SK-MEL-5 (cell line): ENCODE results near the gene SRRT. TPM values are rescaled to one million over a fixed set of nuclear protein-coding genes. Genes with fewer than 3 reads are reported as not detected.

Experiments
- DNase-seq: peaks from one replicate; pipeline ENCODE4 v3.0.0-alpha.2; 2016; ENCODE audit warnings: low read depth, low spot score
- in situ Hi-C: cut with HindIII; loops from 2 replicates; pipeline ENCODE4 v1.10.0; 2016; ENCODE audit warnings: low sequenced_read_pairs, high pct_unique_total_duplicates, low pct_unique_long_range_greater_than_20kb
- polyA plus RNA-seq, 2 experiments: library from polyadenylated mRNA; depleted of rRNA; stranded (reverse); fragments of >200 nt; gene quantifications; 2 replicates each; pipeline ENCODE4 v1.2.3, GENCODE V29; 2015
- total RNA-seq: library from RNA; depleted of rRNA; stranded (reverse); fragments of >200 nt; shearing (Covaris generic); gene quantifications from 2 replicates; pipeline ENCODE4 v1.2.3, GENCODE V29; 2014; rRNA removed

The SRRT gene, protein sequence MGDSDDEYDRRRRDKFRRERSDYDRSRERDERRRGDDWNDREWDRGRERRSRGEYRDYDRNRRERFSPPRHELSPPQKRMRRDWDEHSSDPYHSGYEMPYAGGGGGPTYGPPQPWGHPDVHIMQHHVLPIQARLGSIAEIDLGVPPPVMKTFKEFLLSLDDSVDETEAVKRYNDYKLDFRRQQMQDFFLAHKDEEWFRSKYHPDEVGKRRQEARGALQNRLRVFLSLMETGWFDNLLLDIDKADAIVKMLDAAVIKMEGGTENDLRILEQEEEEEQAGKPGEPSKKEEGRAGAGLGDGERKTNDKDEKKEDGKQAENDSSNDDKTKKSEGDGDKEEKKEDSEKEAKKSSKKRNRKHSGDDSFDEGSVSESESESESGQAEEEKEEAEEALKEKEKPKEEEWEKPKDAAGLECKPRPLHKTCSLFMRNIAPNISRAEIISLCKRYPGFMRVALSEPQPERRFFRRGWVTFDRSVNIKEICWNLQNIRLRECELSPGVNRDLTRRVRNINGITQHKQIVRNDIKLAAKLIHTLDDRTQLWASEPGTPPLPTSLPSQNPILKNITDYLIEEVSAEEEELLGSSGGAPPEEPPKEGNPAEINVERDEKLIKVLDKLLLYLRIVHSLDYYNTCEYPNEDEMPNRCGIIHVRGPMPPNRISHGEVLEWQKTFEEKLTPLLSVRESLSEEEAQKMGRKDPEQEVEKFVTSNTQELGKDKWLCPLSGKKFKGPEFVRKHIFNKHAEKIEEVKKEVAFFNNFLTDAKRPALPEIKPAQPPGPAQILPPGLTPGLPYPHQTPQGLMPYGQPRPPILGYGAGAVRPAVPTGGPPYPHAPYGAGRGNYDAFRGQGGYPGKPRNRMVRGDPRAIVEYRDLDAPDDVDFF
- total RNA-seq, result 42.2 and 49.8 TPM in 2 replicates
- polyA plus RNA-seq (2015; cell fraction: cytosol; rRNA removed), result 107 and 113 TPM in 2 replicates
- polyA plus RNA-seq (2015; cell fraction: nucleus; rRNA removed), result 655 and 710 TPM in 2 replicates

DNA sequence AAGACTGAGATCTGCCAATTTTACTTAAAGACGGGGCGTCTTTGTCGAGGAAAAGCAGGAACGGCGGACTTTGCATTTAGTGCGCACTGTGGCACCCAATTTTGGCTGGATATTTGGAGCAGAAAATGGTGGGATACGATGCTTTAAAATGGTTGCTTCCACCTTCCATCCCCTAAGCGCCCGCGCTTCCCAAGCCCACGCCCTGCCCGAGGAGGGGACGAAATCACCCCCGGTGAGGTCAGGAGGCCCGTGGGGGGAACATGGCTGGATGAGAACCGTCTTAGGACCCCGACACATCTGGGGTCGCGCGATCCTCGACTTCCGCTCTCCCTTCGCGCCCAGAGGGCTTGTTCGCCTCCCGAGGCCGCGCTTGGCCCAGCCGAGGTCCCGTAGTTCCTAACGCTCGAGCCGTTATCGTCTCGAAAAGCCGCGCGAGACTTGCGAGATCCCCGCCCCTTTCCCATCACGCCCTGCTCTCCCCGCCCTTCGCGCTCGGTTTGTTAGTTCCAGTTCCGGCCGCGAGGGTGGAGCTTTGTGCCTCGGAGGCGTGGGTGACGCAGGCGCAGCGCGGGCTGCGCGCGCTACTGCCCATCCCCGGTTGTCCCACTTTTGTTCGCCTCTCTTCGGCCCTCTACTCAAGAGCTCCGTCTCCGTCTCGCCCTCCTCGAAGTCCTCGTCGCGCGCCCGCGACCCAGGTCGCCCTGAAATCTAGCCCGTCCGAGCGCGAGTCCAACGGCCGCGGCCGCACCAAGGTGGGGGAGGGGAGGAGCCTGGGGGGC is at the start of gene SRRT:
SRRT (plus strand) TSS at position 527 of the 779 bp plus-strand sequence. CDS start 488 bp downstream, outside the sequence.
- peak; percentile 99 for DNase-seq
- in situ Hi-C loops, result no loop called here

DNA sequence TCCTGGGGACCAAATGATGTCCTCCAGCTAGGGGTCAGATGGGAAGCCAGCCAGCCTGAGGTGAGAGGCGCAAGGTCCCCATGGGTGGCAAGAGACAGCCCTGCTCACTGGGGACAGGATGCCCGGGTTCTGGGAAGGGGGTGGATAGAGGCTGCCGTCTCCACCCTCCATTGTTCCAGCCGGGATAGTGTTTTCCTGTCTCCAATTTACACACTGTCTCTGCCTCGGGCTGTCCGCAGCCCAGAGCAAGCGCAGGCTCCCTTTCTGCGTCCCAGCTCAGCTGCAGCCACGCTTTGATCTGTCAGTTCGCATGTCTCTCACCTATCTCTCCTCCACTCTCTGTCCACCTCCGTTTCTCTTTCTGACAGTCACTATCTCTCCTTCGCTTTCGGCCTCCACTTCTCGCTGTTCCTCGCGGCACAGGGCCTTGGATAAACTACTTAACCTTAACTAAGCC is 49.7 kb upstream of the SRRT start:
- in situ Hi-C loops, result no loop called here
- no peak for DNase-seq

DNA sequence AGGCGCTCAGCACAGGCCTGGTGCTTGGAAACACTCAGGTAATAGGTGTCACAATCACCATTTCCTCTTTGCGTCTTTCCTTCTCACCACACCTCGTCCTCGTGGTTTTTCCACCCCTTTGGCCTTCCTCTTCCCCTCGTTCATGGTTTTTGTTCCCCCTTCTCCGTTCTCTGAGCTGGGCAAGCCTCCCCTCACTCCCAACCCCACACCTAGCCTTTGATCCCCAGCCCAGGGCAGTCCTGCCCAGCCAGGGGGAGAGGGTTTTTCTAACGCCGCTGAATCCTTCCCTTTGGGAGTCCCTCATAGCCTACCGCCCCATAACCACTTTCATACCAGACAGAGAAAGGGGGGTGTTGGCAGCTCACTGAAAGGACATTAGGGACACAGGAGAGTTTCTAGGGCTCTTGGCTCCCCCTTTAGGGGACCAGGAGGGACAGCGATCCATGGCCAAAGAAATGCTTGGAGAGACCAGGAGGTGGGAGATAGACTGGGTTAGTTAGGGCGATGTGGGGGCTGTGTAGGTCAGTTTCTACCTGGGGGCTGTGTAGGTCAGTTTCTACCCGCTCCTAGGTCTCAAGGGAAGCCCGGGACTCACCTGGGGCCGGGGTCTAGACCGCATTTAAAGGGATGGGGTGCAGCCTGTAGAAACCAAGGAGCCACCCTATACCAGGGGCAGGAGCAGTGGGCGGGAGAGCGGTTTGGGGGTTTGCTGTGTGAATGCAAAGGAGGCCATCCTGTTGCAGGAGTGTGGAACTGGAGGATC is 49.0 kb upstream of the SRRT start:
- DNase-seq, result peak; percentile 40
- in situ Hi-C loops, result no loop called here

DNA sequence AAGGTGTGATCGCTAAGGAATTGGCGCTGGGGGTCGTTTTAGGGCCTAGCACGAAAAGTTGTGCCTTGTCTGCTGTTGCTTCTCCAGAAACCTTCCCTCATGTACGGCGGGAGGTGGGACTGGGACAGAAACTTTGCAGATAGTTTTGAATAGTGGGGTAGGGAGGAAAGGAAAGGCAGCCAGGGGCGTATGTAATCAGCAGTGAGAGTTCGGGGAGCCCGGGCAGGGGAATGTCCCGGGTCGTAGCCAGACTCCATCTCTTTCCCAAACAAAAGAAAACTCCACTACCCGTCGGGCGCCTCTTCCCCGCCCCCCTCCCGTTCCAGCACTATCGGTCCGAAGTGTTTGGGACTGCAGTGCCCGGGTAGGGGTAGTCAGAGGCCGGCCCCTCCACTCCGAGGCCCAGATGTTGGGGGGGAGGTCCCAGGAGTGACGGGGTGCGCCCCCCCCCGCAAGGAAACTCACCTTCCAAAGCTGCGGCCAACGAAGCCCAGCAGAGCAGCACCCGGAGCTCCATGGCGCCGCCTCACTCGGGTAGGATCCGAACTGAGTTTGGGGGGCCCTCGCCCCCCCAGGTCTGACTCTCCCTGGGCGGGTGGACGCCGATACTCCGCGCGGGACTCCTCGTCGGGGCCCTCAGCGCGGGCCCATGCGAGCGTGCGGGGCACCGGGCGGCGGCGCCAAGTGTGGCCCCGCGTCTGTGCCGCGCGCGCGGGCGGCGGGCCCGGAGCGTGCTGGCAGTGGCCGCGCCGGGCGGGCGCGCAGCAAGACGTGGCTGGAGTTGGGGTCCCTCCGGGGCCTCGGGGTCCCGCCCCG is 48.2 kb upstream of the SRRT start:
- in situ Hi-C loops, result no loop called here
- DNase-seq, result no peak

DNA sequence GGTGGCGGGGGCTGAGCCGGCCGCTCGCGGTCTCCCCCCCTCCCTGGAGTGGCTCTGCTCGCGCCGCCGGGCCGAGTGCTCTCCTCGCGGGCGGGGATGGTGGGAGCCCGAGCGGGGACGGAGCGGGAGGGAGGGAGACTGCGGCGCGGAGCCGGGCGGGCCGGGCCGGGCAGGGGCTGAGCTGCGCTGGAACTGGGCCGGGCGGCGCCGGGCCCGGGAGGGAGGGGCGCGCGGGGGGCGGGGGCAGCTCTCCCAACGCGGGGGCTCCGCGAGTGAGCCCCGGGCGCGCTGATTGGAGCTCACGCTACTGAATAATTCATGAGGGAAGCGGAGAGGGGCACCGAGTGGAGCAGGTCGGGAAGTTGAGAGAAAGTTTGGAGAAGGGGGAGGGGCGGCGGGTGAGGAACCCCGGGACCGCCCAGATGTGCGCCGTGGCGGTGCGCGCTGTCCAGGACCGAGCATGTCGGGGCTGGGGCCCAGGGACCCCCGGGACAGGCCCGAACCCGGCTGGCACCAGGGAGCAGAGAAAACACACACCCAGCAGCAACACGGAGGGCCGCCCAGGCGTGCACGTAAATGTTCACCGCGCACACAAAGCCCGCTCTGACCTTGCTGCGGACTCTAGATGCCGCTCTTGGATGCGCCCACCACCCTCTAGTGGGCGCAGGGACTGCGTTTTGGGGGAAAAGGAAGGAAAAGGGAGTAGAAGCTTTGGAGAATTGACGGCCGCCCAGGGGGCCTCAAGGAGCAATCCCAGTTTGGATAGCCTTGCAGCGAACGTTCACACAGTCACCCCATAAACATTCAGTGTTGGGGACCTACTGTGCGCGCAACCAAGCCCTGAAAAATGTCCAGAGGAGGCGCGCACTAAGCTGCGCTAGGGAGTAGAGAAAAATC is 47.3 kb upstream of the SRRT start, which contains the start of gene EPHB4:
EPHB4 (minus strand) TSS at position 194 of the 897 bp plus-strand sequence. CDS start 493 bp downstream, outside the sequence.
- in situ Hi-C loops, result no loop called here

DNA sequence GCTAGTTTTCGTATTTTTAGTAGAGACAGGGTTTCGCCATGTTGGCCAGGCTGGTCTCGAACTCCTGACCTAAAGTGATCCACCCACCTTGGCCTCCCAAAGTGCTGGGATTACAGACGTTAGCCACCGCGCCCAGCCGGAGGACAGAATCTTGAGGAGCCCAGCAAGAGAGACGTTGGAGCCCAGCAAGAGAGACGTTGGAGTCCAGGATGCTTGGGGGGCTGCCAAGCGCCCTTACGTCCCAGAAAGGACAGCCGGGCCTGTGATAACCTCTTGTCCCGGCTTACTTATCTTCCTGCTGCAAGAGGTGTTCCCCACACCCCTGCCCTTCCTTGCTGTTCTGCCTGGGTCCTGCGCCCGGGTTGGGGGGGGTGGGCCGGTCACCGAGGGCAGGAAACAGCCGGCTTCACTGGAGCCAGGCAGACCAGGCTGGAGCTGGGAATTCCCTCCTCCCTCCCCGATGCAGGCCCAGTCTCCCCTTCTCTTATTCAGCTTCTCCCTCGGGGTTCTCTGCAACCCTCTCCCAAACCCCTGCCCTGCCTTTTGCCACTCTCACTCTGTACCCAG is 45.7 kb upstream of the SRRT start:
- no peak for DNase-seq
- in situ Hi-C loops, result no loop called here

More for the DNA sequence above, 47.3 kb upstream of the SRRT start, which contains the start of gene EPHB4:
- peak; percentile 96 for DNase-seq

DNA sequence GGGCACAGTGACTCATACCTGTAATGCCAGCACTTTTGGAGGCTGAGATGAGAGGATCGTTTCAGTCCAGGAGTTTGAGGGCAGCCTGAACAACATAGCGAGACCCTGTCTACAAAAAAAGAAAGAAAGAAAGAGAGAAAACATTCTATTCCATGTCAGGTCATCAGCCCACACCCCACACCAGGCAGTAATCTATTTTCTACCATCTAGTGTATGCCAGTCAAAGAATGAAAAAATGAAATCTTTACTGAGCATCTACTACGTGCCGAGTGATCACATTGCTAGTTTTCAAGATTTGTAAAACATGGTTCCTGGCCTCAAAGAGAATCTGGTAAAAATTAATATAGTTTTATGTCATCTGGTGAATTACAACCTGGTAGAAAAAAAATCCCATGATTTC is 44.5 kb upstream of the SRRT start:
- in situ Hi-C loops, result no loop called here

DNA sequence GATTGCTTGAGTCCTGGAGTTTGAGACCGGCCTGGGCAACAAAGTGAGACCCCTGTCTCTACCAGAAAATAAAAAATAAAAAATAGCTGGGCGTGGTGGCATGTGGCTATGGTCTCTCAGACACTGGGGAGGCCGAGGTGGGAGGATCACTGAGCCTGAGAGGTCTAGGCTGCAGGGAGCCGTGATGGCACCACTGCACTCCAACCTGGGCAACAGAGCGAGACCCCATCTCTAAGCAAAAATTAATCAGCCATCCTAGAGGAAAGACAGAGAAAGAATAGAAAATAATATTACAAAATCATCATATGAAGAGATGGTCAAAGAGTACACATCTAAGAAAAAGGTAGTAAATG is 42.6 kb upstream of the SRRT start:
- in situ Hi-C loops, result no loop called here
- DNase-seq, result no peak

More for the DNA sequence above, 44.5 kb upstream of the SRRT start:
- DNase-seq, result no peak

DNA sequence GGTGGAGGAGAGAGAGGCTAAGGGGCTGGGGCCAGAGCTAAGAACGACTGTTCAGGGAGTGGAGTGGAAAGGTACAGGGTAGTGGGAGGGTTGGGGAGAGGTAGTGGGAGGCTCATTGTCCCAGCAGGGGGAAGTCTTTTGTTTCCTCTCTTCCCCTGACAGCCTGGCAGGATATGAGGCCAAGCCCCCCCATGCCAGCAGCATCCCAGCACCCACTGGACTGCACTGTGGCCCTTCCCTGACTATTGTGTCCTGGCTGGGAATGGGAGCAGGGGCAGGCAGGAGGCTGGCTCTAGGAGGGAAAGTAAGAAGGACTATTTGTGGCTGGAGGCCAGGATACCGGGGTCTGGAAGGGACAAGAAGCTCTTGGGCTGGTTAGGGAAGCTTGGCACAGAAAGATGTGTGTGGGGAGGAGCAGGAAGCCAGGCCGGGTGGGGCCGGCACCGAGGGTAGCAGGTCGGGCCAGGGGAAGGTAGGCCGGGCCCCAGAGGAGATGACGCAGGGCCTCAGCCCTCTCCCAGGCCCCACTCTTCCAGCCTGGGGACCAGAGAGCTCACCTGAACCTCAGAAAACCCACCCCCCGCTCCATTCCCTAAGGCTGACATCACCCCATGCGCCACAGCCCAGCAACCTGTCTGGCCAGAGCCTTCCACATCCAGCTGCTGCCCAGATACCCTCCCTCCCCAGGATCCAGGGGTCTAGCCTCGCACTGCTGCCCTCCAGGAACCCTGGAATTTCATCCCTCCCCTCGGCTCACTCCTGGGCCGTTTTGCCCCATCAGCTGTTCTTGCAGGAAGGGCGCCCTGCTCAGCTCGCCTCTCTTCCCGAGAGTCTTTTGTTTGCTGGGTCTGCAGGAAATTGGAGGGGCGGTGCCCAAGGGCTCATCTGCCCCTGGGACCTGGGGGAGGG is 38.7 kb upstream of the SRRT start:
- in situ Hi-C loops, result no loop called here
- no peak for DNase-seq

DNA sequence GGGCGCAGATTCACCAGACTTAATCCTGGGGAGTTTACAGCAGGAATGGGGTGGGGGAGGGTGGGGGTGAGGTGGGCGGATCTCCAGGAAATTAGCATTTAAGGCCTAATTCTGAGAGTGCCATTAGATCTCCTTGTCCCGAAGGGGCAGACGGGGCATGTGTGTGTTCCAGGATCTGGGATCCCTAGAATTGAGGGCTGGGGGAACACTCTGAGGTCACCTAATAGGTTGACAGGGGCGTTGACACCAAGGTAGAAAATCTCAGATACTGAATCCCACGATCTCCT is 38.1 kb upstream of the SRRT start:
- in situ Hi-C loops, result no loop called here
- no peak for DNase-seq

DNA sequence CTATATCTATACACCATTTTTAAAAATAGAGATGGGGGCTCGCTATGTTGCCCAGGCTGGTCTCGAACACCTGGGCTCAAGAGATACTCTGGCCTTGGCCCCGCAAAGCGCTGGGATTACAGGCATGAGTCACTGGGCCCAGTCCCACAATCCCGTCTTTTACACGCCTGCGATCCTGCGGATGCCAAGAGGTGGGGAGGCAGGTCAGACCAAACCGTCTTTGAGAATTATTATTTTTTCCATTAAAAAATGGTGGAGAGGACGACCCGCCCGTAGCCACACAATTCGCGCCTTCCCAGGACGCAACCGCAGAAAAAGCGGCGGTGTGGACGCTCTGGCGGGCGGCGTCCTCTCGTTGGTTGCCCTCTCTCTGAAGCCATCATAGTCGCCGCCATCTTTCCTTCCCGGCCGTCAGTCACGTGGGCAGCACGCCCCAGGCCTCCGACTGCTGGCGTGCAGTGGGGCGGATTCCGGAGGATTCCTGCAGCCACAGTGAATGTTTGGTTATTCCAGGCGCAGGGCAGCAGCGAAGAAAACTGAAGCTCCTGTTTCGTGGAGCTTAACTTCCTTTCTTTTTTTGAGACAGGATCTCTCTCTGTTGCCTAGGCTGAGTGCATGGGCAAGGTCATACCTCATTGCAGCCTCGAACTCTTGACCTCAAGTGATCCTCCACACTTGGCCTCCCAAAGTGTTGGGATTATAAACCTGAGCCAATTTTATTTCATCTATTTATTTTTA is 37.6 kb upstream of the SRRT start:
- DNase-seq, result peak; percentile 96
- in situ Hi-C loops, result no loop called here

DNA sequence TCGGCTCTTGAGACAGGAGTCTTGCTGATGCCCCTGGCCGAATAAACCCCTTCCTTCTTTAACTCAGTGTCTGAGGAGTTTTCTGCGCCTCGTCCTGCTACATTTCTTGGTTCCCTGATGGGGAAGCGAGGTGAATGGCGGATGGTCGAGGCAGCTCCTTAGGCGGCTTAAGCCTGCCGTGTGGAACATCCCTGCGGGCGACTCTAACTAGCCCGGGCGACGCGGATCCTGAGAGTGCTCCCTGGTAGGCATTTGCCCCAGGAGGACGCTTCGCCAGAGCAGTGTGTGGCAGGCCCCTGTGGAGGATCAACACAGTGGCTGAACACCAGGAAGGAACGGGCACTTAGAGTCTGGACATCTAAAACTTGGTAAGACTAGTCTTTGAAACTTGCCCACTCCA is 35.5 kb upstream of the SRRT start:
- DNase-seq, result no peak
- in situ Hi-C loops, result no loop called here

DNA sequence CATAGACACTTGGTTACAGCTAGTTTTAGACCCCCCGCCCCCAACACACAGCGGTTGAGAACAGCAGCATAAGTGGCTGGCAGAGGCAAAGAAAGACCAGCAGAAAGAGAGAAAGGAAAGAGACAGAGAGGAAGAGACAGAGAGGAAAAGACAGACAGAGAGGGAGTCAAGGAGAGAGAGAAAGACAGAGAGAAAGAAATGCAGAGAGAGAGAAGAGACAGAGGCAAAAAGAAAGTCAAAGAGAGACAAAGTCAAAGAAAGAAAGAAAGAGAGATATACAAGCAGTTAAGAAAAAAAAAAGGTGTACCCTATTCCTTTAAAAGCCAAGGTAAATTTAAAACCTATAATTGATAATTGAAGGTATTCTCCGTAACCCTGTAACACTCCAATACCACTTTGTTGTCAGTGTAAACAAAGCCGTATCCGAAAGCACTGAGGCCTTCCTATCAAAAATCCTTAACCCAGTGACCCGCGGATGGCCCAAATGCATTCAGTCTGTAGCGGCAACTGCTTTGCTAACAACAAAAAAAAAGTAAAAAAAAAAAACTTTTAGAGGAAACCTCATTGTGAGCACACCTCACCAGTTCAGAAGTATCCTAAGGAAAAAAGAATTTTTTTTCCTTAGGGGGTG is 34.3 kb upstream of the SRRT start:
- in situ Hi-C loops, result no loop called here
- DNase-seq, result no peak
